Measurements from ENCODE around the gene LST1.
"Not testable (repeated sequence)": the region's sequence is repeated elsewhere in the genome, so short reads cannot be mapped to it uniquely, and the experiment has no call there.

Gene LST1

DNA sequence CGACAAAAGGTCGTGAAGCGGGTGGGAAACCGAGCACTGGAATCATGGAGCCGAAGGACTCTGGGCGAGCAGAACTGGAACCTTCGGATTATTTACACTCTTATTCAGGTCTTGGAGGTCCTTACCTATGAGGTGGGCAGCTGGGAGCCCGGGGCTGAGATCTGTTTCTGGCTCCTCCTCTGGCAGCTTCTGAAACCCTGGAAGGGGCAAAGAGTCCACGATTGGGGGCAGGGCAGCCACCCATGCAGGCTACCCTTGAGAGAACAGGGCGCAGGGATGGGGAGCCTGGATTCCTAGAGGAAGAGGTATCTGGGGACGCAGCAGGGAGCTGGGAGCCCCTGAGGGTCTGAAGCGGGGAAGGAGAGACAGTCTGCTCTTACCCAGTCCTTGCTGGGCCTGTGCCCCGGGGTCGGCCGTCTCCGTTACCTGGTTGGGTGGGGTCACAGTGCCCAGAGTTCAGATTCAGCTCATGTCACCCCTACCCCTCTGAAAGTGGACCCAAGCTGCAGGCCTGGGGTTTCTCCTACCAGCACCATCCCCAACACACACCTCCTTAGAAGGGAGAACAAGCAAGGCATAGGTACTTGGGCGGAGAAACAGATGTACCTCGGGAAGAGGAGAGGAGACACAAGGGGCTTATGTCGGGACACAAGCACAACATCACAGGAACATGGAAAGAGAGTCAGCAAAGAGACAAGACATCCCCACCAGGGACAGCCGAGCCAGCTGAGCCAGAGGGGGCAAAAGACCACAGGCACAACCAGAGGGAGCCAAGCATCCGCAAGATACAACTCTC is 4.4 kb upstream of the LST1 start:
- DNase-seq = no peak

DNA sequence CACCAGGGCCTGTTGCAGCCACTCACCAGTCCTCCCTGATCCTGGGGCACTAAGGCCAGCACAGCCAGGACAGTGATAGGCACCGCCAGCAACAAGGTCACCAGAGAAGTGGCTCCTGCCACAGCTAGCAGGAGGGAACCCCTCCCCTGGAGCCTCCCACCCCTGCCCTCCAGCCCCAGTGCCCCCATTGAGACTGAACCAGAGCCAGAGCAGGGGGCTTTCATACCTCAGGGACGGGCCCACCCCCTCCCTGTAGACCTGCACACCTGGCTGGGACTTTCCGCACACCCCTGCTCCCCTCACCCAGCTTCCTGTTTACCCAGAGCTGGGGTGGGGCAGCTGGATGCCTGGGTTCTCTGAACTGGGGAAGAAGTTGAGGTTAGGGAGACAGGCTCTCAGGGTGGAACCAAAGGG is 3.8 kb upstream of the LST1 start, which contains the start of gene LTB:
Gene LTB (minus strand): TSS at position 195 of the 414 bp plus-strand sequence. CDS start 7 bp downstream, at position 188.
- peak; percentile 53 to 72 for DNase-seq

DNA sequence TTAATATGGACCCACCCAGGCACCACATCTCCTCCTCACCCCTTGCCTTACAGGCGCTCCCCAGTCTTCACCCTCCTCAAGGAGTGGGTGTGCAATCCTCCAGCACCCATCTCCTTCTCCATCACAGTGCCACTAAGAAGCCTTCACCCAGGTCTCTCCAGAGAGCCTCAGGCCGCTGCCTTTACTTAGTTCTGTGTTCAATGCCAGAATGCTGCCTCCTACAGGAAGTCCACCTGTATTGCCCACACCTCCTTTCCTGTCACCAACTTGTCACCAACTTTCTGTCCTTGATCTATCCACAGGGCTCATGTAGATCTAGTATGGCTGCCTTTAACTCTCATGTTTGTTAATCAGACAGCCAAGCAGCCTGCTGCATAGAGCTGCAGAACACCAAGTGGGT is 586 bp upstream of the LST1 start:
- peak in 1 of 2 experiments; percentile 40 for DNase-seq

DNA sequence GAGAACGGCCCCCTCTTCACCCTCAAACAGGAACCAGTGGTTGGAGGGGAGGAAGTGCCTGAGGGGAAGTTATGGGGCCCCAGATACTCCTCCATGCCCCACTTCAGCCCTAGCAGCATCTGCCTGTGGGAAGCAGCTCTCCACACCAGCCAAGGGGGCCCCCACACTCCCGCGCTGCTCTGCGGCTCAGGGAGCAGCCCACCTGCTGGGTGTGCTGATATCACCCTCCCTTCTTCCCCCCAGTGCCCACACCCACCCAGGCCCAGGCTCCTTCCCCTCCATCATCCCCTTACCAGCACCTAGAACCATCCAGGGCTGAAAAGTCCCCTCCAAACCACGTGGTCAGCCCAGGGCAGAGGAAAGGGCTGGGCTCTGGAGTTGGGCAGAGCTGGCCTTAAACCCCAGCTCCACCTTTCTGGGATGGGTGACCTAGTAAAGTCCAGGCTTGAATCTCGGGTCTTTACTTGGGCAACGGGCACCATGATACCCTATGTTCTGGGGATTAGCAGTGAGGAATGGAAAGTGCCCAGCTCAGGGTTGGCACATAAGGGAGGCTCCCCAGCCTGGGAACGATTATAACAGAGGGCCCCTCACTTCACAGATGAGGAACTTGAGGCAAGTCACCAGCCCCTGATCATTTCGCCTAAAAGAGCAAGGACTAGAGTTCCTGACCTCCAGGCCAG is 663 bp downstream of the LST1 start:
- DNase-seq = no peak

DNA sequence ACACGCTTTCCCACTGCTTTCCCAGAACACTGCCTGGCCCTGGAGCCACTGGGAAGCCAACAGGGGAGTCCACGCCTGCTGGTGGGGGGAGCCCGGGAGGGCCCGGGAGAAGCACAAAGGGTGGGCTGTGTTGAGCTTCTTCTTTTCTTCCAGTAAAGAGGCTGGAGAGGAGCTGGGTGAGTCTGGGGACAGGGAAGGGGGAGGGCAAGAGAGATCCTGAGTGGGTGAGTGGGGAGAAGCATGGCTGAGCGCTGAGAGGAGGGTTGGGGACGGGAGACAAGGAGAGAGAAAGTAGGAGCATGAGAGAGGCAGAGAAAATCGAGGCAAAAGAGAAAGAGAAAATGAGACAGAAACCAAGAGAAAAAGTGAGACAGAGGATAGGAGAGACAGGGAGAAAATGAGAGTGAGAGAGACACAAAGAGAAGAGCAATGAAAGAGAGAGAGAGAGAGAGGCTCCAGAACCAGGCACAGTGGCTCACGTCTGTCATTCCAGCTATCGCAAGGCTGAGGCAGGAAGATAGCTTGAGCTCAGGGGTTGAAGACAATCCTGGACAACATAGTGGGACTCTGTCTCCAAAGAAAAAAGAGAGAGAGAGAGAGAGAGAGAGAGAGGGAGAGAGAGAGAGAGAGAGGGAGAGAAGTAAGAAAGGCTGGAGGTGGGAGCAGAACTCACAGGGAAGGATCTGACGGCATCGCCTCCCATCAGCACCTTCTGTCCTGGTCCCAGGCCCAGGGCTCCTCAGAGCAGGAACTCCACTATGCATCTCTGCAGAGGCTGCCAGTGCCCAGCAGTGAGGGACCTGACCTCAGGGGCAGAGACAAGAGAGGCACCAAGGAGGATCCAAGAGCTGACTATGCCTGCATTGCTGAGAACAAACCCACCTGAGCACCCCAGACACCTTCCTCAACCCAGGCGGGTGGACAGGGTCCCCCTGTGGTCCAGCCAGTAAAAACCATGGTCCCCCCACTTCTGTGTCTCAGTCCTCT is 2.0 kb downstream of the LST1 start:
- no peak for DNase-seq

DNA sequence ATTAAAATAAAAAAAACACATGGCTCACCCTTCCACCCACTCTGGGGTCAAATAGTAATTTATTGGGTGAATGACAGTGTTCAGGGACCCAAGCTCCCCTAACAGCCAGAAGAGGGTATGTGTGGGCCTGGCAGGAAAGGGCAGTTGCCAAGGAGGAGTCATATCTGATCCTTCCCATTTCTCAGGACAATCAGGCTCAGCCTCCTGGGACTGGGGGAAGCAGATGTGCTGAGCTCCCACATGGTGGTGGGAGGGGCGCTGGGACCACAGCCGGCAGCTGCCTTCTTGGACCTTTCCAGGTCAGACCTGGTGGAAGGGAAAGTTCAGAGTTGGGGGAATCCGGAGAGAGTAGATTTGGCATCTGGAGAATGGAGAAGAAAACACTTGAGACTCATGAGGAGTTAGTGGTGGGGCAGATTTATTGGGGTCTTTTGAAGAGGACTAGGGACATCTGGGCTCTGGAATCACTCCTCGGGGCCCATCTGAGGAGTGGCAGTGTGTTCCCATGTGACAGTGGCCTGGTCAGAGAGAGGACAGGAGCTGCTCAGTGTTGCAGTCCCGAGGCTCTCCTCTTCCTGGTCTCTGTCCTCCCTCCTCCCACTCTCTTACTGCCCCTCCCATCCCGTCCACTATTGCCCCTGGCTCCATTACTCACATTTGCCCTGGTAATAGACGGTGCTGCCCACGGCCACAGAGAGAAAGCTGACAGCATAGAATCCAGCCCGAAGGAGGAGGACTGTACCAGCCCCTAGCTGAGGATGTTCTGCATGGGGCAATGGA is 3.0 kb downstream of the LST1 start:
- no peak for DNase-seq

DNA sequence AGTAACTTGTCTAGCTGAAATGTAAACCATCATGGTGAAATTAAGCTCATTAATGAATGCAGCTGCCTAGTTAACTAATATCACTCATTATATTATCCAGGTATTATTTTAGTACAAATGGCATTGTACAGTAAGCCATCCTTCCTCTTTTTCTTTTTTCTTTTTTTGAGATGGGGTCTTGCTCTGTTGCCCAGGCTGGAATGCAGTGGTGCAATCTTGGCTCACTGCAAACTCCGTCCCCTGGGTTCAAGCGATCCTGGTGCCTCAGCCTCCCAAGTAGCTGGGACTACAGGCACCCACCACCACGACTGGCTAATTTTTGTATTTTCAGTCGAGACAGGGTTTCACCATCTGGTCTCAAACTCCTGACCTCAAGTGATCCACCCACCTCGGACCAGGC is 4.6 kb downstream of the LST1 start:
- not testable (repeated sequence) for DNase-seq

DNA sequence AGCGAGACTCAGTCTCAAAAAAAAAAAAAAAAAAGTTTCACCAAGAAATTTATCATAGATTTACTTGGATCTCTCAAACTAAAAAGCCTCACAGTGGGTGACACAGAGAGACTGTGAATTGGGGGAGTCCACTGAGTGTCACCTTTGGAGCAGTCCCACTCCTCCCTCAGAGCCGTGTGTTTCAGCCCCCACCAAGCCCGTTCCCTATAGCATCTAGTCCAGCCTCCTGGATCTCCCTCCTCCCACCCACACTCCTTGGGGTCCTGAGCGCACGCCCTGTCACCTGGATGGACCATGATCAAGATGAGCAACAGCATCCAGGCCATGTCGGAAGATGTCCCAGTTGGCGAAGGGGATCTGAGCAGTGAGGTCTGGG is 6.3 kb downstream of the LST1 start:
- DNase-seq = no peak

GRCh38 chr6:31597006-31597405 is 10.9 kb downstream of the LST1 start:
- peak in 1 of 2 experiments; percentile 45 for DNase-seq

- no peak for DNase-seq
Observed at GRCh38 chr6:31607317-31607716, 21.2 kb downstream of the LST1 start.

GRCh38 chr6:31609519-31610406 is 23.7 kb downstream of the LST1 start:
- DNase-seq = no peak

DNA sequence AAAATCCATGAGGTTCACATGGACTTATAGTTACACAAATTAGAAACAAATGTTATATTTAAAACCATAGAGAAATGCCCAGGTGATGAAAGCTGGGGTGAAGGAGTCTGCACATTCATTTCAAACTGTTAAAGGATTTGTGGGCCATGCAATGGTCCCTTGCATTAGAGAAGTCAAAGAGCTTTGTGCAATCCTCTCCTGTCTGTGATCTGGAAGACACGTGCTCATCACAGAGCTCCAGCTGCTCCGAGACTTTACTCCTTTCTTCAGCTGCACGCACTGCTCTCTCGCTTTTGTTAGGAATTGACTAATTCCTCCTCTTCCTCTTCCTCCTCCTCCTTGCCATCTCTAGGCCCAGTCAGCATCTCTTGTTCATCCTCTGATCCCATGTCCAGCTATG is 24.9 kb downstream of the LST1 start:
- no peak for DNase-seq

- DNase-seq = no peak
Observed at GRCh38 chr6:31614075-31614619, 28.1 kb downstream of the LST1 start.

DNA sequence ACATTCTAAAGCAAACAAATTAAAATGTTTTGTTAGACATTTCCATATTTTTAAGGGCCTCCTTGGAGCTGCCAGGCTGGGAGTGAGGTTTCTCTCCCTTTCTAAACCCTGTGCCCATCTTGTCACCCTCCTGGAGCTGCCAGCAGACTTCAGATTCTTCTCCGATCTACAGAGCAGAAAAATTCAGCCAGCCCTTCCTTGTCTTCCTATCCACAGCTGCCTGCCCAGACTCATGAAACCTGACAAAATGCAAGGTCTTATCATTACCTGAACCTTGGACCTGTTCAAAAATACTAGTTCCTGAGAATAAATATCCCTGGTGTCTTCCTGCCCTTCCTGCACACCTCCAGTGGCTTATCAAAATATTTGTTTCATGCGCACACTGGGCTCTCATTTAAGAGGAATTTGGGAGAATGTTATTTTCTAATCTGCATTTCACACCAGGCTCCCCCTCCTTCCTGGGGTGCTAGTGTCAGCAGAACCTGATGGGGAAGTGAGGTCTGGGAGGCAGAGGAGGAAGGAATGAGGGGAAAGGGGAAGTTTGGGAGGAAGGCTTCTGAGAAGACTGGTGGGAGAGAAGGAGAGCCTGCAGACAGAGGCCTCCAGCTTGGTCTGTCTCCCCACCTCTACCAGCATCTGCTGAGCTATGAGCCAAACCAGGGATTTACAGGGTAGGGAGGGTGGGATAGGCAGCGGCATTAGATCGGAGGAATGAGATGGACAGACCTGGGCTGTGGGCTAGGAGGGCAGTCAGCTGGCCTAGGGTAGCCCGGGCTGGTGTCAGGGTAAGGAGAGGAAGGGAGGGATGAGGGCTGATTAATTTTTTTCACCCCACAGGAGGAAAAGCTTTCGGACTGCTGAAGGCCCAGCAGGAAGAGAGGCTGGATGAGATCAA is 28.9 kb downstream of the LST1 start, which contains the start of gene AIF1:
Gene AIF1 (plus strand): TSS at position 551 of the 895 bp plus-strand sequence. CDS start 96 bp downstream, at position 647.
- no peak for DNase-seq

DNA sequence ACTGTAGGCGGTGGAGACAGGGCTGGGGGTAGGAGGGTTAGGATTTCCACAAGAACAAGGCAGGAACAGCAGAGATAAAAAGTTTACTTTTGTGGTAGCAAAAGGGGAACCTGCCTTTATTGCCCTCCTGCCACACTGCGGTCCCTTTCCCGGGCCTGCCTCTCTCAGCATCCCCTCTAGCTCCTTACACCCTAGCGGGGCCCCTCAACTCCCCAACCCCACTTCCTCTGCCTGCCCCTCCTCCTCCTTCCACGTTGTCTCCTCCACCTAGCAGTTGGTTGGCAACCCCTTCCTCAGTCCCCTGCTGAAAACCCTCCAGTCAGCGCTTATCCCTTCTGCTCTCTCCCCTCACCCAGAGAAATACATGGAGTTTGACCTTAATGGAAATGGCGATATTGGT is 29.7 kb downstream of the LST1 start:
- no peak for DNase-seq

- no peak for DNase-seq
Observed at GRCh38 chr6:31617010-31617409, 30.9 kb downstream of the LST1 start.

DNA sequence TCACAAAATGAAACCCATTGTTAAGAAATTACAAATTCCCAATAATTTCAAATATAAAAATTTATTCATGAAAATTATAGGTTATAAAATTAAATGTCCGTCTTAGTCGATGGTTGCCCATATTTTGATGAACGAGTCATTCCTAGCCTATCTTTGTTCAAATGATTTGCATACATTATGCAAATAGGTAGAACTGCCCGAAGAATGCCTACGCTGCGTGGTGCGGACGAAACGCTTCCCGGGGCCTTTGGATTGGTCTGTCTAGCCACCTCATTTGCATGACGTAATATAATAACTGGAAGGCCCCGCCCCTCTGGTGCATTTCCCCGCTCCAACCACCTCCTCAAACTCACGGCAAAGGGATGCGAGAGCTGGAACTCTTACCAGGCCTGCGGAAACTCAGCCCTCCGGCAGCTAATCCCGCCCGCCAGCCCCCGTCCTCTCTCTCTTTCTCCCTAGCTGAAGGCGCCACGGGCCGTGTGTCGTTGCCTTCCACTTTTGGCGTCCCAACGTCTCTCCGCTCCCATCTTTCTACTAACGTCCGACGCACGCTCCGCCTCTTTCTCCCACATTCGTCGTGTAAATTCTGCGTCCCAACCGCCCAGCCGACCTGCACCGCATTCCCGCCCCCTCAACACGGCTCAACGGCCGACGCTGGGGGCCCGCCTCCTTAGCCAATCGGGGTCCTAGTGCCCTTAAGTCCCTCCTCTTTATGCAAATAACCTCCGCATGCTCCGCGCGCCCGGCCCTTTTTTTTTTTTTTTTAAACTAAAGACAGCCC is 33.9 kb downstream of the LST1 start:
- peak; percentile 91 to 97 for DNase-seq

DNA sequence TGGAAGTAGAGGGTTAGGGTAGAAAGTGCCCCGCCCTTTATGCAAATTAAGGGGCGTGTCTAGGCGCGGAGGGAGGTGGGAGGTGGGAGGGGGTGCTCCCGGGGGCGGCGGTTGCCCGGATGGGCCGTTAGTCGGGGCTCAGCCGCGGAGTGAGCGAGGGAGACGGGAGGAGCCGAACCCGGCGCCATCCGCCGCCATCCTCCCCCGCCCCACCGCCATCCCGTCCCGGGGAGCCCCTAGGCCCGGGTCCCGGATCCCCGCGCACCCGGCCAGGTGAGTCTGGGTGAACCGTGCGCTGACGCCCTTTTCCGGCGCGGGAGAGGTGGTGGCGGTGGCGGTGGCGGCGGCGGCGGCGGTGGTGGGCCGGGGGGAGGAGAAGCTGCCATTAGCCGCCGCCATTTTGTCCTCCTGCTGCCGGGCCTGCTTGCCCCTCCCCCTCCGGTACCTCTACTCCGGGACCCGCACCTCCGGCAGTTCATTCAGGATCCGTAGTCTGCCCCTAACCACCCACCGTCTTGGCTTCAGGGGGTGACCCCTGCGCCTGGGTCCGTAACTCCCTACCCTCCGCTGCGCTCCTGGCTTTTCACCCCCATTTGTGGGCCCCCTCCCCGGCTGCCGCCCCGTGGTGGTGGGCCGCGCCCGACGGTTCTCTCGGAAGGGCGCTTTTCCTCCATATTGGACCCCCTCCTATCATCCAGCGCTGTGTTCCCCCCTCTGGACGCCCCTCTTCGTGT is 34.7 kb downstream of the LST1 start, which contains the start of gene PRRC2A:
Gene PRRC2A (plus strand): TSS at position 130 of the 734 bp plus-strand sequence. CDS start 2,075 bp downstream, outside the sequence.
- peak in 1 of 2 experiments; percentile 91 for DNase-seq

Measured in stimulated activated CD4-positive, alpha-beta T cell treated with anti-CD3 and anti-CD28 coated beads, Interleukin-4, amount 100 ng/mL, for 4 hours (primary cell).